ENCODE results near the gene FBXO39.
"Not testable (repeated sequence)": the region's sequence is repeated elsewhere in the genome, so short reads cannot be mapped to it uniquely, and the experiment has no call there.

The FBXO39 gene

GRCh38 chr17:6775871-6776405, at the start of gene FBXO39:
Gene FBXO39, plus strand, starts transcription at chr17:6776215. Its CDS starts 3,654 bp downstream, at chr17:6779869.
- no peak for DNase-seq

GRCh38 chr17:6729531-6729930, 46.5 kb upstream of the FBXO39 start:
- no peak for DNase-seq

GRCh38 chr17:6746665-6747064, 29.4 kb upstream of the FBXO39 start:
- not testable (repeated sequence) for DNase-seq

GRCh38 chr17:6748617-6749016, 27.4 kb upstream of the FBXO39 start:
- no peak for DNase-seq

GRCh38 chr17:6749519-6749918, 26.5 kb upstream of the FBXO39 start:
- DNase-seq, result no peak

- DNase-seq, result no peak
Measured at GRCh38 chr17:6752068-6752909, 23.7 kb upstream of the FBXO39 start.

- no peak for DNase-seq
Measured at GRCh38 chr17:6753006-6753445, 23.0 kb upstream of the FBXO39 start.

- DNase-seq, result no peak
Measured at GRCh38 chr17:6753546-6753945, 22.5 kb upstream of the FBXO39 start.

- DNase-seq, result no peak
Measured at GRCh38 chr17:6755281-6755680, 20.7 kb upstream of the FBXO39 start.

- DNase-seq, result peak; percentile 46 to 48
Measured at GRCh38 chr17:6755731-6756184, 20.3 kb upstream of the FBXO39 start, which contains the start of gene XAF1. Gene XAF1, plus strand, starts transcription at chr17:6756046. Its CDS starts 33 bp downstream, at chr17:6756079.

GRCh38 chr17:6756425-6757031, 19.5 kb upstream of the FBXO39 start:
- DNase-seq, result no peak

- DNase-seq, result no peak
Measured at GRCh38 chr17:6757747-6758146, 18.3 kb upstream of the FBXO39 start.

GRCh38 chr17:6761779-6762178, 14.2 kb upstream of the FBXO39 start:
- no peak for DNase-seq

GRCh38 chr17:6768447-6768846, 7.6 kb upstream of the FBXO39 start:
- DNase-seq, result no peak

GRCh38 chr17:6772016-6772415, 4.0 kb upstream of the FBXO39 start:
- DNase-seq, result no peak

- not testable (repeated sequence) for DNase-seq
Measured at GRCh38 chr17:6774906-6775305, 1.1 kb upstream of the FBXO39 start.

GRCh38 chr17:6779411-6779810, 3.4 kb downstream of the FBXO39 start:
- no peak for DNase-seq

- no peak for DNase-seq
Measured at GRCh38 chr17:6780001-6780400, 4.0 kb downstream of the FBXO39 start.

- no peak for DNase-seq
Measured at GRCh38 chr17:6780886-6781285, 4.9 kb downstream of the FBXO39 start.

- no peak for DNase-seq
Measured at GRCh38 chr17:6782244-6782643, 6.2 kb downstream of the FBXO39 start.

GRCh38 chr17:6786618-6787017, 10.6 kb downstream of the FBXO39 start:
- no peak for DNase-seq

- DNase-seq, result no peak
Measured at GRCh38 chr17:6787081-6787693, 11.2 kb downstream of the FBXO39 start.

GRCh38 chr17:6789146-6789545, 13.1 kb downstream of the FBXO39 start:
- no peak for DNase-seq

Data from activated CD4-positive, alpha-beta T cell treated with anti-CD3 and anti-CD28 coated beads, Interleukin-2, amount 50 U/mL, for 4 hours (primary cell).